Activated CD4-positive, alpha-beta T cell treated with anti-CD3 and anti-CD28 coated beads for 24 hours (primary cell): Measurements from ENCODE around the gene IQGAP2.

Experiments used
- DNase-seq, 2 donors: peaks; one replicate each; pipeline ENCODE4 v3.0.0-alpha.2; 2020; ENCODE audit warnings: low read depth in 2 of 2

IQGAP2 gene

DNA sequence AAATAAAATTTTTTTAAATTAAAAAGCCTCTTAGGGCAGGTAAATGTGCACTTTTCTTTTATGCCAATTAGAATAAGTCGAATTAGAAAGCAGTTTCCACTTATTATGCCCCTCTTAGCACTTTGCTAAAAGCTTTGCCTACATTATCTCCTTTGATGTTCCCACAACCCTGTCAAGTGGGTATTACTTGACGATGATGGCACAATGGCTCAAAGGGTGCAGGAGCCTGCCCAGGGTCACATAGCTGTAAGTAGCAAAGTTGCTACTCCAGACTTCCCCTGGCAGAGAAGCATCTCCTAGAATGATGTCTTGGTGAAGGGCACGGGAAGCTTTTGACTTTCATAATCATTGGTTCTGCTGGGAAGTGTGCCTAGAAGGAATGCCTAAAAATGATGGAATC lies 18.4 kb upstream of the IQGAP2 start:
- no peak for DNase-seq

DNA sequence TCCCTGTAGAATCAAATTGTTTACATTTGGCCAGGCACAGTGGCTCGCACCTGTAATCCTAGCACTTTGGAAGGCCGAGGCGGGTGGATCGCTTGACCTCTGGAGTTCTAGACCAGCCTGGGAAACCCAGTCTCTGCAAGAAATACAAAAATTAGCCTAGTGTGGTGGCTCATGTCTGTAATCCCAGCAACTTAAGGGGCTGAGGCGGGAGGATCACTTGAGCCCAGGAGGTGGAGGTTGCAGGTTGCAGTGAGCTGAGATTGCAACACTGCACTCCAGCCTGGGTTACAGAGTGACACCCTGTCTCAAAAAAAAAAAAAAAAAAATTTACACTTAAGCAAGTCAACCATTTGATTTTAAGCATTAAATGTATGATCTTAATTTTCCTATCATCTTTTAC lies 17.5 kb upstream of the IQGAP2 start:
- DNase-seq: no peak

DNA sequence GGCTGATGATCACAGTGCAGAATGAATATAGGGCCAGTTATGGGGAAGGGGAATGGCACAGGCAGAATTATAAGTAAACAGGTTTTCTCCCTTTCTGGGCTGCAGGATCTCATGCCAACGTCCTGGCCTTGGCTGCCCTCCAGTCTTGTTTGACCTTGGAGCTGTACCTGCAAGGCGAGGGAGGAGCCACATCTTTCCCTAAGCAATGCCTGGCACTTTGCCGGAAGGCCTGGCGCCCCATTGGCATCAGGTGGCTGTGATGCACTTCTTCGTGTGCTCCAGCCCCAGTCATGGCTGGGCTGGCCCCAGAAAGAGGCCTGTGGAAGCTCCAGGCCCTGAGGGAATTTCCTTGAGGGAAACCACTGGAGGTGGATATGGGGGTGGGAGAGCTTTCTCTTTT lies 16.7 kb upstream of the IQGAP2 start:
- no peak for DNase-seq

DNA sequence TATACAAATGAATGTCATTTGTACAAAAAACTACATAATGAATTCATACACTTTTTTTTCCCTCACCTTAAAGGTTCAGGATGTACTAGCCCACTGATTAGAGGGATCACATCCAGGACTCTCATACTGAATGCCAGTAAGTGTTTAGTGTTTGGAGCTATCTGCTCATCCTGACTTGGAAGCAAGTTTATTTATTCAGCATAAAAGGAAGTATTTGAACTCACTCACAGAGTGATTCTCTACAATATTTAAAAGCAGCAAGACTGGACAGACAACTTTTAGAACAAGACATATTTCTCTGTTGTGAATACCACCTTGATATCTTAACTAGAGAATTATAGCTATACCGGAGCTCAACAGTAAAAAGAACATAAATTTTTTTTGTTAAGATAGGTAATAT lies 14.8 kb upstream of the IQGAP2 start:
- DNase-seq: no peak

DNA sequence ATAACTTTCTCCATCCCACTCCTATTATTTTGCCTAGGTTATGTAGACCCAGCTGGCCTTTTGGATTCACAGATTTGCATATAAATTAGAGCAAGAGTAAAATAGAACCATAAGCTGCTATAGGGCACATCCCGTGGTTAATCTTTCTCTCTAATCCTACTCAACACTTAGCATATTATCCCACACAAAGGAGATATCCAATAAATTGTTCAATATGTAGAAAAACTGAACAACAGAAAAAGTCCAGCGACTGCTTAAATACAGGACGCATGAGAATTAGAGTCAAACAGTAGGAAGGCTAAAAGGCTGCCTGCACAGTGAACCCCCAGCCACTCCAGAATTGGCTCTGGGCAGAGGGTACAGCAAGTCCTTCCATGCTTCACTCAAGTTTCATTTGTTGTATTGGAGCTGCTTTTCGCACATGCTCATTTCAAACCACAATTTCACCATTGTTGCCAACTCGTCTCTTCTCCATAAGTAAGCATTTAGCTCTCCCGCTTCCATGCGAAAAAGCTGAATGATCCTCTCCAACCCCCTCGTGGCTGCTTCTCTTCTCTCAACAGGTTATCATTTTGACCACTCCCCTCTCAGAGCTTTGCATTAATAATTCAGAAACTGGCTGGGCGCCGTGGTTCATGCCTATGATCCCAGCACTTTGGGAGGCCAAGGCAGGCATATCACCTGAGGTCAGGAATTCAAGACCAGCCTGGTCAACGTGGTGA lies 14.1 kb upstream of the IQGAP2 start:
- no peak for DNase-seq

DNA sequence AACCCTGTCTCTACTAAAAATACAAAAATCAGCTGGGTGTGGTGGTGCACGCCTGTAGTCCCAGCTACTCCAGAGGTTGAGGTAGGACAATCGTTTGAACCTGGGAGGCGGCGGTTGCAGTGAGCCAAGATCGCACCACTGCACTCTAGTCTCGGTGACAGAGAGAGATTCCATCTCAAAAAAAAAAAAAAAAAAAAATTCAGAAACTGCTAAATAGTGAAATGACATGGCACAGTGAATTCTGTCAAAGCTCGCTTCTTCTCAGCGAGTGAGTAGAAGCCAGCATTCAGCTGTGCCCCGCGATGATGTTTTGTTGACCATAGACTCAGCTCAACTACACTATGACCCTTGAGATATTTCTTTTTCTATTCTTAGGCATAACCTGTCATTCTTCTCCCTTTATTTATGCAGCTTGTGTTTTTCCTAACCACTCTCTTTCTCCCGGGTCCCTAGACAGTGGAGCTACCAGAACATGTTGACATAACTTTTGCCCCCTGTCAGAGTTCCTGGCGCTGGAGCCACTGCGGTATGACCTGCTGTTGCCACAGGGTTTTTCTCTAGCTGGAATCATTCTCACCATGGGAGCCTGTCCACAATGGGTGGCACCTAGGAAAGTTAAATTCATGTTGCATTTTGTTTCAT lies 13.5 kb upstream of the IQGAP2 start:
- DNase-seq: no peak

DNA sequence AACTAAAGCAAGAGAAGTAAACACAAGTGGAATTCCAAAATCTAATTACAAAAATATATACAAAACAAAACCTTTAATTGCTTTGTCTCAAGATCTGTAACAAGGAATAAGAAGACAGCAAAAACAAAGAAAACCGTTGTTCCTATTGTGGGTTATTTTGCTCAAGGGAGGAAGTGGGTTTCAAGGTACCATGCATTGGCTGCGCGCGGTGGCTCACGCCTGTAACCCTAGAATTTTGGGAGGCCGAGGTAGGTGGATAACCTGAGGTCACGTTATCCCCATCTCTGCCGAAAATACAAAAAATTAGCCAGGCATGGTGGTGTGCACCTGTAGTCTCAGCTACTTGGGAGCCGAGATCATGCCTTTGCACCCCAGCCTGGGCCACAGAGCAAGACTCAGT lies 12.1 kb upstream of the IQGAP2 start:
- DNase-seq: no peak

DNA sequence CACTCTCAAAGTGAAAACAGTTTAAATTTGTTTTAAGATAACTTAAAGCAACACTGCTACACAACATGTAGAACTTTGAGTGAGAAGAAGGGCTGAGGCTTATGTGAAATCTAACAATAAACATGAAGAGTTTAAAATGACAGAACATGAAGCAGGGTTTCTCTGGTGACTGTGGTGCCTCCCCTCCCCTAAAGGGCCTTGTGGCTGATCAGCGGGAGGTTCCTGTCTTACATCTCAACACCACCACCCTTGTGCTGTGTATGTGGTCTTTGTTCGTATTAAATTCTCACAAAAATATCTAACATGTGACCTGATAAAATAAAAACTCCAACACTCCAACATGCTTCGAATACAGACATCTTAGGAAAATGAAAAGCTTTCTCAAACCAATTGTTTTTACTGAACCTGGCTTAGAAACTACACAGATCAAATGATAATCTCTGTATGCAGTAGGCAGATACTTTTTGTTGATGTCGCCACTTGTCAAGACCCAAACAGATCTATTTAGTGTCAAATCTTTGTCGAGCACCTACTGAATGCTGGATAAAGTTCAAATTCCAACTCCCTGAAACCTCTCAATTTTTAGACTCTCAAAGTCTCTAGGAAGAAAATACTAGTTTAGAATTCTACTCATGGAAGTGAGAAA lies 9.9 kb upstream of the IQGAP2 start:
- DNase-seq: no peak

DNA sequence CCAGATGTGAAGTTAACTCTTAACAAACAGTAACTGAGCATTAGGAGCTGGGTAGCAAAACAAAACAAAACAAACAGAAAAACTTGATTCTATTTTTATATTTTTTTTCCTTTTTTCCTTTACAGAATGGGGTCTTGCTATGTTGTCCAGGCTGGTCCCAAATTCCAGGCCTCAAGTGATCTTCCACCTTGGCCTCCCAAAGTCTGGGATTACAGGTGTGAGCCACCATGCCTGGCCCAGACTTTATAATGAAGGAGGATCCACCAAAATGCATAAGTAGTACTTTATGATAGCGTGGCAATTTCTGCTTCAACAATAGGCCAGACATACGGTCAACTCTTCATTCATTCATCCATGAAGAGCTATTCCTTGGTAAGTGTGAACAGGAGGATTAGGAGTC lies 5.9 kb upstream of the IQGAP2 start:
- no peak for DNase-seq

DNA sequence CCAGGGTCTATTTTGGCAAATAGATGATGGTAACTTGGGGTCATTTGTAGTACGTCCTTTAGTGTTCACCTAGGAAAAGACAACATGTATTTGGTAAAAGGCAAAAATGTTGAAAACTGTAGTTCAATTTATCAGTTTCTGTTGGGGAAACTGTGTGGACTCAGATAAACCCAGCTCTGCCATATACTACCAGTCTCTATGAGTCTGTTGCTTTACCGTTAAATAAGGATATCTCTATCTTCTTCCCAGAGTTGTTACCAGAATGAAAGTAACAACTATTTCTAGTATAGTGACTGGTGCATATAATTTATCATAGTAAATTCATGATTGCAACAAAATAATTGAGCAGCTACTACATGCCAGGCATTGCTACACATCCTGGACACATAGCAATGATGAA lies 3.8 kb upstream of the IQGAP2 start:
- DNase-seq: no peak

DNA sequence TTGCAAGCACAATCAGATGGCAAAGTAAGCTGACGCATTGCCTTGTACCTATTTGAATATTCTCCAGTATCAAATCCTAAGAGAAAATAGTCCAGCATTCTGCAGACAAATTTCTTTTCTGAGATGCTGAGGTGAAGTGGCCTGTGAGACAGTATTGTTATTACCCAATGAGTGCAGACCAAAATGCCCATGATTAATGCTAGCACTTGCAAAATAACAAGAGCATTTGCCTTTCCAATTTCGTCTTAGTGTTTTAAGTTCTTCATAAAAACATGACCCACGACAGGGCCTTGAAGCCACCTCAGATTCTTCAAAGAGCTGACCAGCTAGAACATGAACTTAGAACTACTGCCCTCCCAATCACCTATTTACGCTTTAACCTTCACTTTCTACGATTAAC lies 2.6 kb upstream of the IQGAP2 start:
- DNase-seq: no peak

DNA sequence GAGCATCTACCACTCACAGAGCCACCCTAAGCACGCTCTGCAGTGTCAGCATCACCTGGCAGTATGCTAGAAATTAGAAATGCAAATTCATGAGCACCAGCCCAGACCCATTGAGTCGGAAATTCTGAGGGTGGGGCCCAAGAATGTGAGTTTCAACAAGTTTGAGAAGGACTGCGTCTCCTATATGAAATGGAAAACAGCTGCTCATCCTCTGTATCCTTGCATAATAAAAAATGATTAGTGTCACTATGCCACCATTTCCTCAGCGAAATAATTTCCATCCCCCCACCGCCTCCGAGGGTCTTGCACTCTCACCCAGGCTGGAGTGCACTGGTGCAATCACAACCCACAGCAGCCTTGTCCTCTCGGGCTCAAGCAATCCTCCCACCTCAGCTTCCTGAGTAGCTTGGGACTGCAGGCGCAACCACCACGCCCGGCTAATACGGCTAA lies 1.3 kb upstream of the IQGAP2 start:
- peak in 1 of 2 donors; percentile 23 for DNase-seq

DNA sequence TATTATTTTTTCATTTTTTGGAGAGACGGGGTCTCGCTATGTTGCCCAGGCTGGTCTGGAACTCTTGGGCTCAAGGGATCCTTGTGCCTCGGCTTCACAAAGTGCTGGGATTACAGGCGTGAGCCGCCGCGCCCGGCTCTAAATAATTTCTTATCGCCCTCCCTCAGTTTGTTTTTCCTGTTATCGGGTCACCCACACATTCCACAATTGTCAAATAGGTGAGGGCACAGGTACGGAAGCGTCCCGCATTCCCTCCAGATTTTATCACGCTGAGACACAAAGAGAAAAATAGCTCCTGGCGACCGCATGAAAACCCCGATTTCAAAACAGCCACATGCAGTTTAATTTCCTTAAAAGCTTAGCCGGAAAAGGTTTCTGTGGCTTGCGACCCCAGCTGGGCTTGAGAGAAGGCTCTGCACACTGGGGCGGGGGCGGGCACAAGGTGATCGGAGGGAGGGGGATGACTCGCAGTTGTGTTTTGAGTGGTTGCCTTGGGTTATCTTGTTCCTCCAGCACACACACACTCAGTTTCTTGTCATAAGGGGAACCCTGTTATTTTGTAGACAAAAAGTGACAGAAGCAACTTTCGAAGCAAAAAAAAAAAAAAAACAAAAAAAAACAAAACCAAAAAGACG lies 717 bp upstream of the IQGAP2 start:
- DNase-seq: peak; percentile 67 to 74

DNA sequence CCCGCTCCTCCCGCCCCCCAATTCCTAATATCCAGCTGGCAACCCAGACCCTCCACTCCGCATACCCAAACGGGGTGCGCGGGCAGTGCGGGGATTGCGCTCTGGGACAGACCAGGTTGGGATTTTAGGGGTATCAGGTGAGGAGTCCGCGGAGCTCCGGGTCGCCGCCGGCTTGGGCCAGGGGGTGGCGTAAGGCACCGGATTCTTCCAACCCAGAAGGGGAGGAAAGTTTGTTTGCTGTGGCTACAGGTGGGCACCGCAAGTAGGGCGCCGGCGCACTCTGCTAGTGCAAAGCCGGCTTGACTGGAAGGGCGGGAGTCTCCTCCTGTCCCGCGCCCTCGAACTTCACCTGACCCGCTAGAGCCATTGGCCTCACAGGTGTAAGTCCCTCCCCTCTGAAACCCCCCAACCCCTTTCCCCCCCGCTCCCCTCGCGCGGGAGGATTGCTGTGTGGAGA lies 709 bp downstream of the IQGAP2 start:
- DNase-seq: peak; percentile 34 to 35

DNA sequence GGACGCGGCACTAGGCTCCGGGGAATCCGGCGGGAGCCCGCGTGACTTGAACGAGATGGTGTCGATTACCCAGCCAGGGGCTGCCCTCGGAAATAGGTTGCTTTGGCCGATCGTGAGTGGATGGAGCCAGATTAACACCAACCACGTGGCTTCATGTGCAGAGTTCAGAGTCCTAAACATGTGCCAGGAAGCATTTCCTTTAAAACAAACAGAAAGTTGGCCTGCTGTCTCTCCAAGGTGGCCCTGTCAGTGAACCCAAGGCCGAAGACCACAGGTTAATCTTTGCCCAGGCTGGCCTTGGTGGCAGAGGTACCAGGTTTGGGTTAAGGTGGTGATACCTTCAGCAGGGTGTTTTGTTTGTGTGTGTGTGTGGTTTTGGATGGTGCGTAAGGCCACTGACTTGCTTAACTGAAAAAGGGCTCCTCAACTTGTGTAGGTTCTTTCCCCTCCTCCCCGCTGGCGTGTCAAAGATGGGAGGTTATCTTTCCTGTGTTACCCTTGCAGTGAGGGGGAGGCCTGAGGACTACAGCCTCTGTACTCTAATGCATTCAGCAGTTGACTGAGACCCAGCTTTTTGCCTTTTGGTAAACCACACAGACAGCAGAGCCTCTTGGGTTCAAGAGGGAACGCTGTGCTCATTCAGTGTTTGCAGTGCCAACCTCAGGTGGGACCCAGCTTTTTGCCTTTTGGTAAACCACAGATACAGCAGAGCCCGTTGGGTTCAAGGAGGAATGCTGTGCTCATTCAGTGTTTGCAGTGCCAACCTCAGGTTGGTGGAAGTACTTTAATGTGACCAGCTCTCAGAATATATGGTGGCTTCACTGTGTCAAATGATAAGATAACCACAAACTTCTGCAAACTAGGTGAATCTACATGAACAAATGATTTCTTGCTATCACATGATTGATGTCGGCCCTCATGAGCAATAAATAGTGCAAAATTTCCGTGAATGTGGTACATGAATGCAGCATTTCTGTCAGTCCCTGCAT lies 1.4 kb downstream of the IQGAP2 start:
- peak; percentile 56 to 60 for DNase-seq

DNA sequence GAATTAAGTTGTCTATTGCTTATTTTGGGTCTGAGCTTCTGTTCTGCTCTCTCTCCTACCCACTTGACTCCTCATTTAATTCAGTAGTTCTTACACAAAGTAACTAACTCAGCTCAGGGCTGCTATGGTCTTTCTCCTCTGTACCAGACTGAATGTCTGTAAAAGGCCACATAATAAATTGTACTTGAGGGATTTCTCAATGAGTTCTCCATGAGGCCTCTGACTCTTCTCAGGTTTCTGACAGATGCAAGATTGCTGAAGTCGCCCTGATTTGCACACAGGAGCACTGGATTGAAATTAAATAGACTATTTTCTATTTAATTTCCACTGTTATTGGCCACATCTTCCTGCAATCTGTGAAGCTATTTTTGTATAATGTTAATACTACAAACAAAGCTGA lies 2.9 kb downstream of the IQGAP2 start:
- DNase-seq: no peak

DNA sequence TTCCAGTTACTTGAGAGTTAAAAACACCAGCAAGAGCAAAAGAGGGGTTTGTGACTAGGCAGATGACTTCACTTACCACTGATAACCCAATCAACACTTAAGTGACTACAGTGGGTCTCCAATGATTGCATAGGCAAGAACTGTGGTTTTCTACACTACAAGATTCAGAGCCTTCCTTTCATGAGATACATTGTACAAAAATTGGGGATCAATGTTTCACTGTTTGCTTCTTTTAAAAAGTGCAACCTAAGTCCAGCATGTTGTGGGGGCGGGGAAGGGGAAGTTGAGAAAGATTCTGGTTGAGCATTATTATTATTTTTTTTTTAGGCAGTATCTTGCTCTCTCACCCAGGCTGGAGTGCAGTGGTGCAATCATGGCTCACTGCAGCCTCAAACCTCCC lies 3.6 kb downstream of the IQGAP2 start:
- DNase-seq: no peak

DNA sequence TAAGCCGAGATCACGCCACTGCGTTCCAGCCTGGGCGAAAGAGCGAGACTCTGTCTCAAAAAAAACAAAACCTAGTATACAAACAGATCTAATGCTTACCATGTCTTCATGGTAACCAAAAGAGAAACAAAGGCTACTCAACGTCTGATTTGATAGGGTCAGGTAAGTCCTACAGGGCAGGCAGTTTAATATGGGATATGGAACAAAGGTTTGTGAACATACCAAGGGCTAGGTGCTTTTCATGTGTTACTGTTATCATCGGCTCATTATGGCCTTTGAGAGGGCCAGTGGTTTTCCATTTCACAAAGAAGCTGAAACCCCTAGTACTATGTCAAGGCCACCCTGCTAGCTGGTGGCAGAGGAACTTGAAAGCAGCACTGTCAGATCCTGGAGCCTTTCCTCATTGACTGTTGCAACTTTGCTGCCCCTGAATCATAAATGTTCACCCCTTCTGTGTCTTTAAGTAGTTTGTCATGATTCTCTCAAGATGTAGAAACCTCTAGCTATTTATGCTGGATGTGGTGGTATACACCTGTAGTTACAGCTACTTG lies 5.1 kb downstream of the IQGAP2 start:
- DNase-seq: no peak

DNA sequence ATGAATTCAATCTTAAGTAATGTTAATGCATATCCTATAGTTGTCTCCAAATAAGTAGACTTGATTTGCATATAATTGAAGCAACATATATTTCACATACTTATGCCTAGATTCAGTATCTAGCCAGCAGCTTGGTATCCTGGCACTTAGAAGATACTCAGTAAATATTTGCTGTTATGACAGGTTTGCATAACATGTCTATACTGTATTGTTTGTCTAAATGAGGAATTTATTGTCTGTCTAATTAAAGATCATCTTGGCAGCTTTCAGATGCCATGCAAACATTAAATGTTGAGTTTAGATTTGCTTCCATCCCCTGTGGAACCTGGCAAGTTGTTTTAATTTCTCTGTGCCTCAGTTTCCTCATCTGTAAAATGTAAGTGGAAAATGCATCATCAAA lies 9.4 kb downstream of the IQGAP2 start:
- DNase-seq: no peak

DNA sequence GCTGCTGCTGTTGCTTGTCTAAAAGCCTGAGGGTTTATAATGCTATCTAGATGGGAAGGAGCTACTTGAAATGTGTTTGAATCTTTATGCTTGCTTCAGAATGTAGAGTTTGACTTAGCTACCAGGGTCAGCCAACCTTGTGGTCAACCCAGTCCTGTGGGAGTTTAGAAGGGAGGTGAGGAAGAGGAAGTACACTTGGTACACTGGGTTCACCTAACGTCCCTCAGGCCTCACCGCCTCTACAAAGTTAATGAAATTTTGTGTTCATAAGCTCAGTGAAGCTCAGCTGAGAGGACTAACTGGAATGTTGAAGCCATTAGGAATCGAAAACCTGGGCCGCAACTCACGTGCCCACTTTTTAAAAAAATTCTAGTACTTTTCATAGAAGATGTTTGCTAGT lies 10.7 kb downstream of the IQGAP2 start:
- DNase-seq: no peak

DNA sequence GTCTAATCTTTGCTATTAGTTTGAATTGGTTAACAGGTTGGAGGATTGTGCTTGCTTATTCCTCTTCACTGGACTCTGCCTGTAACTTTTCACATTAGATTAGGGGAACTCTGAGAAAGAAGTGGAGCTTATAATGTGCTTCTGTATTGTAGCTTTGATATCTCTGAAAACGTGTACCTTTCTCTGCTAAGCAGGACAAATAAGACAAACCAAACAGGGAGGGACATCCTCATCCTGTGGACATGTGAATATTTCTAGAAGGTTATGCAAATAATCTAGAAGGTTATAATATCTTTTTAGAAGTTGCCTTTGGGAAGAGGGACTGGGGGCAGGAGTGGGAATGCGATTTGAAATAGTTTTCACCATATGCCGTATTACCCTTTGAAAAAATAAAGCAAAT lies 11.7 kb downstream of the IQGAP2 start:
- no peak for DNase-seq
